ELF-1 (cell line): Measurements from ENCODE around the gene LRRC75A.
"Not testable (repeated sequence)": the region's sequence is repeated elsewhere in the genome, so short reads cannot be mapped to it uniquely, and the experiment has no call there.

Experiments used
- DNase-seq: peaks from one replicate; pipeline ENCODE4 v3.0.0-alpha.2; 2016; ENCODE audit warnings: low read depth, low spot score

LRRC75A gene

DNA sequence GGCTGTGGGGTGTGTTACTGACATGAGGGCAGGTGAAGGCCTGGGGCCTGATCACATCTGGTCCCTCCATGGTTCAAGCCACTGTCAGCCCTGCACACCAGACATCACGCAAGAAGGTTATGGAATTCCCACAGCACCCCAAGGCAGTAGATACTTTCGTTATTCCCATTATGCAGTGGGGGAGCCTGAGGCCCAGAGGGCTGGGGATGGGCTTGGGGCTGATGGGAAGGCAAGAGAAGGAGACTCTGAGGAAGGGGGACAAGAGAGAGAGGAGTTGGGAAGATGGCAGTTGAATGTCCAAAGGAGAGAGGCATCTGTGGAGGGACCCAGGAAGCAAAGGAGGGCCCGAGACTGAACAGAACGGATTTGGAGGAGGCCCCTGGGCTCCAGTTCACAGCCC lies 42.0 kb downstream of the LRRC75A start:
- no peak for DNase-seq

DNA sequence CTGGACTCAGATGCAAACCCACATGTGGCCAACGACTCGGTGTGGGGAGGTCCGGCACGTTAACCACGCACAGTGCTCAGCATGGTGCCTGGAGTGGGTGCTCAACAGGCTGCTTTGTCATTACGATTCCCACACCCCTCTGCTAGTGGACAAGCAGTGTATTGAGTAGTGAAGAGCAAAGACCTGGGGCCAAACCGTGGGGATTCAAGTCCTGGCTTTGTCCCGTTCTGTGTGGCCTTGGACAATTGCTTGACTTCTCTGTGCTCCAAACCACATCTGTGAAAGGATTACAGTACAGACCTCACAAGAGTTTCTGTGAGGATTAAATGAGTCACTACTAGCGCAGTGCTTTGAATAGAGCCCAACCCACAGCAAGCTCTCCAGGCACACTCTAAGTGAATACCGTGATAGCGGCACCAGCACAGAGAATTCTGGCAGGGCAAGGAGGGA lies 42.8 kb downstream of the LRRC75A start:
- DNase-seq, result no peak

DNA sequence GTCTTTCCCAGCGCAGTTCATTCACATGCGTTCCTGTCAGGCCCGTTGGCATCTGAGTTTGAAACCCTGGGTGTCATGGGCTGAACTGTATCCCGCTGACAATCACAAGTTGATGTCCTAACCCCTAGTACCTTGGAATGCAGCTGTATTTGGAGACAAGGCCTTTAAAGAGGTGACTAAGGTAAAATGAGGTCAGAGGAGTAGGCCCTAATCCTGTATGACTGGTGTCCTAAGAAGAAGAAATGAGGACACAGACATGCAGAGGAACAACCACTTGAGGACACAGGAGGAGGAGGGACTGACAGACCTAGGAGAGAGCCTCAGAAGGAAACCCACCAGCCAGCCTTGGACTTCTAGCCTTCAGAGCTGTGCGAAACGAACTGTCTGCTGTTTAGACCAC lies 43.5 kb downstream of the LRRC75A start:
- no peak for DNase-seq

DNA sequence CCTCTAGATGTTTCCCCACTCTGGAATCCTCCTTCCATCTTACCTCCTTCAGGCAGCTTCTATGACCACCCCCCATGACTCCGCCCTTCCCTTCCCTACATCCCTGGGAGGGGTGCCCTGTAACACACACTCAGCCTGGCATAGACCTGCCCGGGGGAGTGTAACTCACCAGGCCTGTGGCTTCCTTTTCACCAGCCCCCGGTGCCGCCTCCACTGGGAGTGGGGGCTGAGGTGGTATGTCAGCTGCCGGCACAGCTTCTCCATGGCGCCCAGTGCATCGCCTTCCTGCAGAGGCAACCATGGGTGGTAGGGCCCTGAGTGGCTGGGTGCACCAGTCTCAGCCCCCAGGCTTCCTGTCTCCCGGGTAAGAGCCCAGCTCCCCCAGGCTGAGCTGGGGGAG lies 44.3 kb downstream of the LRRC75A start:
- no peak for DNase-seq

DNA sequence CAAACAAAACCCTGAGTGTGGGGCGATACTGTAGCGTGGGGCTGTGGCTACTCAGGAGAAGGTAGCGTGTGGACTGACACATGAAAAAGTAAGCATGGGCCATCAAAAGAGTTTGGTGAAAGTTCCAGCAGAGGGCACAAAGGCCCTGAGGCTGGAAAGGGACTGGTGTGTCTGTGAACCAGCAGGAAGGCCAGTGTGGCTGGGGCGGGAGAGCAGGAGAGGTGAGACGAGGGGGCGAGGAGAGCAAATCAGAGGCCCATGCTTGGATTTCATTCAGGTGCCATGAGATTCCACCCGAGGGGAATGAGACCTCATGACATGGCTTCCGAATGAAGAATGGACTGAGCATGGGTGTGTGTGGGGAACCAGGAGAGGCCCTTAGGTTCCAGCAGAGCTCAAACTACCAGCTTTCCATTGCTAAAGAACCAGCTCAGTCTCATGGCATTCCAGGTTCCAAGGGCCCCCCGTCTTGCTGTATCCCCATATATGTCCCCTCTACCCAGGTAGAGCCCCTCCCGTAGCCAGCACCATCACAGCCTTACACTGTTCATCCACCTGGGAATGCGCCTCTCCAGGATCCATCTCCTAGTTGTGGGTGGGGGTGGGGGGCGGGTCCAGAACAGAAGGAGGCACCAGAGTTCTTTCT lies 45.5 kb downstream of the LRRC75A start:
- DNase-seq, result peak; percentile 59

DNA sequence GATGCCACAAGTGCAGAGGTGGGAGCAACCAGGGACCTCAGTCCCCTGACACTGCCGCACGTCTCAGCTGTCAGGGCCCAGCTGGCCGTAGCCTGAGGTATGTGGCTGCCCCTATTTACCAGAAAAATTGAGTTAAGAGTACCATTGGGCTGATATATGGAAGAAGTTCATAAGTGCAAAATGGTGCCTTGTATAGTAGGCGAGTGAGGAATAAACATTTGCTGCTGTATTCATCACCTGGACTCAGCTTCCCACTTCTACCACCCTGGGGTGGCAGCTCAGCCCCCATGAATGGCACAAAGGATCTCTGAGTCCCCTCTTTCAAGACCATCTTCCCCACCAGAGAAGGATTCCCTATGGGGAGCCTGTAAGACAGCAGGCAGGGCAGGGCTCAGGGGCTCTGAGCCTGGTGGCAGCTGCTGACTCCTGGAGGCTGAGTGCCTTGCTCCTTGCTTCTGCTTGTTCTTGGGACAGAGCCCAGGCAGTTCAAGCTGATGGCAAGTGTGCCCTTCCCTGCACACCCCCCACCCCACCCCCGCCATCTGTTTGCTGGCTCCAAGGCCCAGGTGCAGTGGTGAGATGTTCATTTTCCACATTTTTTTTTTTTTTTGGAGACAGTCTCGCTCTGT lies 47.6 kb downstream of the LRRC75A start:
- DNase-seq, result peak; percentile 55

DNA sequence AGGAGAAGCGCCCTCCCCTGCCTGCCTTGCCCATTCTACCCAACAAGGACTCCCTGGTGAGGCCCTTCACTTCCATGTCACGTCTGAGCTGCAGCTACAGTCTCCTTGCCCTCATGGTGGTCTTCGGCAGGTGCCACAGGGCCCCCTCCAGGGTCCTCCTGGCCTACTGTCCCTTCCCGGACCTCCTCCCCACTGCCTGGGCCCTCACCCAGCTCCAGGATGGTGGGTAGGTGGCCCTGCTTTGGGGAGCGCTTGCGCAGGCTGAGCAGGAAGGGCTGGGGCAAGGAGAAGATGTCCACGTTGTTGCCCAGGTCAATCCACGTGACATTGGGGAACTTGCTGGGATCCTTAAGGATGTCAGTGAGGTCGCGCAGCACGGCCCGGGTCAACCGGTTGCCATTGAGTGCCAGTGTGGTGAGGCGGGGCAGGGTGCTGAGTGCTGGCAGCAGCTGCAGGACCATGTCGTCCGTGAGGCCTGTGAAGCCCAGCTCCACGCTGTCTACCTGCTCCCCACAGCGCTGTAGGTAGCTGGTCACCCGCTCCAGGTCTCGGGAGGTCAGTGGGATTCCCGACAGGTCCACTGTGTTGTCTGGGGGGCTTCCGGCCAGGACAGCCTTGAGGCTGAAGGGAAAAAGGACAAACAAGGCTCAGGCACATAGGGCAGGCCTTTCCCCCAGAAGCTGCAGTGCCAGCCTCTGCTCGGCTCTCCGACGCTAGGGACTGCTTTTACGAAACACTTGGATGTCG lies 48.3 kb downstream of the LRRC75A start:
- peak; percentile 57 for DNase-seq

DNA sequence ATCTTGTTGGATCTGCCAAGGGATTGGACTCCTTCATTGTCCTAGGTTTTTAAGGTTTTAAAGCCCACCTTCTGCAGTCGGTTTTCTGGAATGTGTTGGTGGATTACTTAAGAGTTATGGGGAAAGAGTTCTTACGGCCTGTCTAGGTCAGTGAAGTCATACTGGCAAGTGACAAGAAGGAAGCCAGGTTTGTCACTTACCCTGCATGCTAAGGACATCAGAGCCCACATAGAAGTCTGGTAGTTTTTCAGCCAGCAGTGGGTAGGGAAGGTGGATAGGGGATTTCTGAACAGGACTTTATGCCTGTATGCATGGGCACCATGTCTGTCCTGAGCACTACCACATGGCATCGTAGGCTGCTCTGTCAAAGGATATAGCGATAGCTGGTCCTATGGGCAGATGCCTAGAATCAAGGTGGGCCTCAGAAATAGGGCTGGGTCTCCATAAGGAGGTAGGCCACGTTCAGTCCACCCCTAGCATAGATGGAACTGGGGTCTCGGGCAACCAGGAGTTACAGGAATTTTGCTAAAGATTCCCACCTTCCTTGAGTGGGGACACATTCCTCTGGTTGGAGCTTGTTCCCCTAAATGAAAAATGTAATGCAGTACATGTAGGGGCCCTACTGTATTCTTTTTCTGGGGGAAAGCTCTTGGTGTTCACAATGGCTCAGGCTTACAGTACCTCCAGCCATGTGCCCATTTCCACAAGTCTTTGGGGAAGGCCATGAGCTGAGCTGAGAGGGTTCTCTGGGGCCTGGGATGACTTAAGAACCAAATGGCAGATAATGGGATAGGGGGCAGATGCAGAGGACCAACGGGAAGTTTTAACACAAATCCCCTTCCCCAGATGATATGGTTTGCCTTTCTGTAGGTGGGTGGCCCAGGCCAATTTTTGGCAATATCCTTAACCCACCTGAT lies 49.1 kb downstream of the LRRC75A start:
- peak; percentile 36 for DNase-seq

DNA sequence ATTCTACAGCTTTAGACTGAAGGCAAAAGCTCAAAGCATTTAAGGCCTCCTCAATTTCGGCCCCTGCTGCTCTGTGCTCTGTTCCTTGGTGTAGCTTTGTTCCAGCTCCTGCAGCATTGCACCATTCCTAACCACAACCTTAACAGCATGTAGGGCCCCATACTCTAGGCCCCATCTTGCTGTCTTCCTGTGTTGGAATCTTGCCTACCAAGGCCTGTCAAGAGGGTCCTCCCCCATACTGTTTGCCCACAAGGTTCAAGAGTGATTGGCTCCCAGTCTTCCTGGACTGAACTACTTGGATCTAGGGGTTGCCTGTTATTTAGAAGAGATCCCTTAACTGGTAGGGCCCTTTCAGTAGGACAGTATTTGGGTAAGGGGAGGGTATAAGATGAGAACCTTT lies 49.9 kb downstream of the LRRC75A start:
- no peak for DNase-seq

DNA sequence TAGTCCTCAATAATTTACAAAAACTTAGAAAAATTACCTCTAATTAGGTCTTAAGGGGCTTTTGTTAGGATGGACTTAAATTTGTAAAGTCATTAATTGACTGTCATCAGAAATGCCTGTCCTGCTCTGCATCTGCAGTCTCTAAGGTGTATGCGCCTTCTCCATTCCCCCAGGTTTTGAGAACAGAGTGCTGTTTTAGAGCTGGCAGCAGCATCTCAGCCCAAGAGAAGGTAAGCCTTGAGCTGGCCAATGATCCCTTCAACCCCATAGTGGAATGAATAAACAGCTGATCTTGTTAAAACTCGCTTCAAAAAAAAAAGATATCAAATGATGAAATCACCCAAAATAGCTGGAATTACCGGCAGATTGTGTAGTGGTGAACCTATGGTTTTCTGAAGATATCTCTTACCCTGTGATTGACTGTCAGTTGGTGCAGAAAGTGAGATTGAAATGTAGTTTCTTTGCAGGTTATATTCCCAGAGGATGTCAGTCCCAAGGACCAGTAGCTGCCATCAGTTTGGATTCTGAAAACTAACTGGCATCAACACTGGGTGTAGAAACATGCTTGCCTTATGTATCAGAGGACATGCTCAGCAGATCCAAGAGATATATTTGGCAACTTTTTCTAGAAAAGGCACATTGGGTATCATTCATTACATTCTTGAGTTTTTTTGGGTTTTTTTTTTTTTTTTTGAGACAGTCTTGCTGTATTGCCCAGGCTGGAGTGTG lies 50.9 kb downstream of the LRRC75A start:
- DNase-seq, result no peak

DNA sequence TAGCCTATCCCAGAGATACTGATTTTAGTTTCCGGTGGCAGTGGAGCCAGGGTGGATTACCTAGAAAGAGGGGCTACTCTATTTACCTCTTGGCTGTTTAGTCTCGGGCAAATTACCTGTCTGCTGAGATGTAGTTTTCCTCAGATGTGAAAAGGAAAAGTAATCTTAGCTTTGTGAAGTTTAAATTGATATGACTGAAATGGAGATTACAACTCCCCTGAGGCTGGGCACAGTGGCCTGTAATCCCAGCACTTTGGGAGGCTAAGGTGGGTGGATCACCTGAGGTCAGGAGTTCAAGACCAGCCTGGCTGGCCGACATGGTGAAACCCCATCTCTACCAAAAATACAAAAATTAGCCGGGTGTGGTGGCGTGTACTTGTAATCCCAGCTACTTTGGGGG lies 51.6 kb downstream of the LRRC75A start:
- DNase-seq, result not testable (repeated sequence)

DNA sequence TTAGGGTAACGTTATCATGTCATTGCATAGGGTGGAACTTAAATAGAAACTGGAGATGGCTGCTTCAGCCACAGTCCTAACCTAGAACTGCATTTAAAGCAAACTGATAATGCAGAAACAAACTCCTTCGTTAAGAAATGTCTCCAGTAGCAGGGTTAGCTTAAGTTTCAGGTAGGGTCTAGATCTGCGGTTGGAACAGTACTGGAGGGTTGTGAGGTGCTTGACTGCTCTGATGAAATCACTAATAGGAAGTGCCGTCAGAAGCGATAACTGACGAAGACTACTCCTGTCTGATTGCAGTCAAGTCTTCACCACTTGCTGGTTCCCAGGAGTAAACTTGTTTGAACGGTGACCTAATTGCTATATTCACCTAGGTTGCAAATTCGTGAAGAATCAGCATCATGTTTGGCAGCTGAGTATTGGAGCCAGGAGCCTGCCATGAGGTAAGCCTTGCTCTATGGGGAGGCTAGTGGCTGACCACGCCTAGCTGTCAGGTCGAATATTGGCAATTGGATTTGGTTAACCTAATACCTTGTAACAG lies 52.1 kb downstream of the LRRC75A start:
- no peak for DNase-seq

DNA sequence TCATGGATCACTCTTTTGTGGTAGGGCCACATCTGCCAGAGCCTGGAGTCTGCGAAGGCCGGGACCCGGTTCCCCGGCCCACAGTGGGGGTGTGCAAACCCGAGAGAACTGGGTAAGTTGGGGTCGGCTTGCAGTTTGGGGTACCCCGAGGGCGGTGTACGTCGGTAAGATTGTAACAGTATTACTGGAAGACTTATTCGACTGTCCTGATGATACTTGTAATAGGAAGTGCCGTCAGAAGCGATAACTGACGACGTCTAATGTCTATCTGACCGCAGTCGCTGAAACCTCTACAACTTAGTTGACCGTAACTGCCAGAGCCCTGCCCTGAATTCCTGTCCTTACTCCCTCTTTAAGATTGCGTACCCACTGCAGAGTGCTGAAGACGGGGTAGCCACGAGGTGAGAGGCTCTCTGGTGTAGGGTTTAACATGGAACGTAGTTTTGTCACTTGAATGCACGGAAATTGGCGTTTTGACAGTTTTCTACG lies 52.6 kb downstream of the LRRC75A start:
- DNase-seq, result no peak

DNA sequence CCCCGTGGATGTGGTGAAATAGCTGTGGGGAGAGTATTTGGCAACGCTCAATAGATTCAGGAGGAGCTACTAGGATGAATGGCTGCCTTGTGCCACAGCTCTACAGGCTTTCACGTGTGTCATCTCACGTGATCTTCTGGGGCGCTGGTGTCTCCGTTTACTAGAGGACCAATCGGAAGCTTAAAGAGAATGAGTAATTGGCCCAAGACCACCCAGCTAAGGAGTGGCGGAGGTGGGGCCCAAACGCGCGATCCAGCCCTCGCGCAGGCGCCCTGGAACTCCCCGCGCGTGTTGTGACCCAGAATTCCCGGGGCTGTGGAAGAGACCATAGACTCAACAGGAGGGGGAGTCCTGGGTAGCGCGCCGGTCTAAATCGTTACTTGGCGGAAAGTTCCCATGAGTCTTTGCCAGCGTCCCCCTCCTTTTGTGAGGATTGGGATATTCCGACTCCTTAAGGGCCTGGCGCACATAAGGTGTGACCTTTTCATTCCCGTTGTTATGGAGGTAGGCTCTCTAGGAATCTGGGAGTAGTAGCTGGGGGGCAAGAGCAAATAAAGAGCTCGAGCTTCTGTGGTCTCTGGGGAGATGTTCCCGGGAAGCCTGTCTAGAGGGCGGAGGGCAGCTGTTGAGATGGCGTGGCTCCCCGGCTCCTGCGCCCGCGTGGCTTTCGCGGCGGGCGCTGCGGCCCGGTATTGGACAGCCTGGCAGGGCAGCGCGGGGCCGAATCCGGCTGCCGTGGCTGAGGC lies 53.3 kb downstream of the LRRC75A start:
- DNase-seq, result peak; percentile 100

DNA sequence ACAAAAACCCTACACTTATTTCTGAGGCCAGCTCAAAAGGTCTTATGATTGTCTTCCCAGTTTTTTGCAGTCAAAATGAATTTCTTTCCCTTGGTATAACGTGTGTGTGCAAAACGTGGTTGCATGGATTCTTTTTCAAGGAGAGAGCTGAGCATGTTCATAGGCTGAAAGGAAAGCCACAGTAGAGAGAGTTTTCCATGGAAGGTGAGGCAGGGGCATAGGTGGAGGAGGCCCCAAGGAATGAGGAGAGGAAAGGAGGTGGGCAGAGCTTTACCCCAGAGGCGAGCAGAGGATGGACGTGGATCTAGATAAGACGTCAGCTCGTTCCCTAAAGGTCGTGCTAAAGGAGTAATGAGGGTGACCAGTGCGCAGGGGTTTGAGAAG lies 53.8 kb downstream of the LRRC75A start:
- DNase-seq, result no peak

DNA sequence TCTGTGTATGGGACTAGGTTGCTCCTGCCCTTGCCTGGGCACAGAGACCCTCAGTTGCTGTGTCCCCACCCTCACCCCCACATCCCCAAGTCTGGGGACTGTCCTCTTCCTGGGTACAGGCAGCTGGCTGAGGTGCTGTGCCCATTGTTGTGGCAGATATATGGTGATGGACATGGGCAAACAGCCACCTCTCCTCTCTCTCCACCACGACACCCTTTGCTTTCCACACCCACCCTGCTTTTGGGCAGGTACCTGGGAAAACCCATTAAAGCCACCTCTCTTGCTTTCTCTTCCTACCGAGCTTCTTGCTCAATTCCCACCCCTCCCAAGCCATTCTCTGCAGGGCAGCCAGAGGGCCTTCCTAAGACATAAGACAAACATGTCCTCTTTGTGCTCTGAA lies 54.9 kb downstream of the LRRC75A start:
- DNase-seq, result no peak

DNA sequence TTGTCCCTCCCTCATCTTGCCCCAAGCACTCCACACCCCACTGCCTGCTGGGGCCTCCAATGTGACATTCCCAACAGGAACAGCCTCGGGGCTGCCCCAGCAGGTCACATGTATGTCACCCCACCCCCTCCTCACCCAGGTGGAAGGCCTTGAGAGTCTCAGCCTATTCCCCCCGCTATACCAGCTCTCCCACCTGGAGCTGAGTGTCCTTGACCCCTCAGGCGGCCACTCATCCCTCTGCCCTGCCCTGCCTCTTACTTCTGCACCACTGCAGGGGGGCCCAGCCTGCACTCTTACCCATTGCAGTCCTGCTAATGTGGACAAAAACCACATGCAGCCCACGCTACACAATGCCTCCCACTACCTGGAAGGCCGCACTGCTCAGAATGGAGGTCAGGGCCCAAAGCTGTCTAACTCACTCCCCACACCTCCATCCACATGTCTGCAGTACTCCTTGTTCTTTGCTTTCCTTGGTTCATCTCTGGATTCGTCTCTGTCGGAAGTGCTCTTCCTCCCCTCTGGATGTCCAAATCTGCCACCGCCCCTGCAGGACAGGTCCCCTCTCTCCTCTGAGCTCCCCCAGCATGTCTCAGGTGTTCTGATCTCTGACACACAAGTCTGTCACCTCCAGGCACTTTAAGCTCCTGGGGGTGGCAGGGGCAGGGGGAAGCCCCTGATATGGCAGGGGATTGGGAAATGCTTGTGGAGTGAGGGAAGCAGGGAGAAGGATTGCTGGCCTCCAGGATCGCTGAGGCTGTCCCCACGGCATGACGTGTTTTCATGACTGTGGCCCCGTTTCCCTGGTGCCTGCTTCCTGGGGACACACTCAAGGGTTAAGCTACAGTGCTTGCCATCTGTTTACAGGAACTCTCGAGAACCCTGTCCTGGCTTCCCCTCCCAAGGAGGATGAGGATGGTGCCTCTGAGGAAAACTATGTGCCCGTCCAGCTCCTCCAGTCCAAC lies 55.8 kb downstream of the LRRC75A start:
- DNase-seq, result no peak

DNA sequence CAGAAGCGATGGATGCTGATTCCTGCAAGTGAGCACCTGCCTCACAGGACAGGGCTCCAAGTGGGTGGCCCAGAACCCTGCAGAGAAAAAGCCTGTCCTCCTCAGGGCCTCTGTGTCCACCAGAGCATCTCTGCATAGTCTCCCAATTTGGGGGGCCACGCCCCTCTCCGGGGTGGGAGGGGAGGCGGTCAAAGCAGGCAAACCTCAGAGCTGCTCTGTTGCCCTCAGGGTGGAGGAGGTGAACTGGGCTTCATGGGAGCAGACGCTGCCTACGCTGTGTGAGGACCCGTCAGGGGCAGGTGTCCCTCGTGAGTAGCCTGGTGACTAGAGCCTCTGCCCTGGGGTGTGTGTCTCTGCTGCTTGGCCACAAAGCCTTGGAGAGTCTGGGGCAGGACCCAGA lies 57.3 kb downstream of the LRRC75A start:
- DNase-seq, result peak; percentile 53

DNA sequence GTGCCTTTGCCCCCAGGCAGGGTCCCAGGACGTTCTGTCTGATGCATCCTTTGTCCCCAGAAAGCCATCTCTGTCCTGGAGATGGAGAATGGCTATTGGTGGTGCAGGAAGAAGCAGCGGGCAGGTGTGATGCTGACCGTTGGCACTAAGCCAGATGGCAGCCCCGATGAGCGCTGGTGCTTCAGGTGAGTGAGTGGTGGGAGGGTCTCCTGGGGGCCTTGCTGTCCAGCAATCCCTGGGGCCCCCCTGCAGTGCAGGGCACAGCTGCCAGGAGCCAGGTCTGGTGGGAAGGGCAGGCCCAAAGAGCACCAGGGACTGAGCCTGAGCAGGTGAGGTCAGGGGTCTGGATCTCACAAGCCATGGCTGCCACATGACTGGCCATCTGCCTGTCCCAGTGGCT lies 58.5 kb downstream of the LRRC75A start:
- no peak for DNase-seq
